ENCODE measurements around the gene CCP110. TPM values are rescaled to one million over a fixed set of nuclear protein-coding genes. Genes with fewer than 3 reads are reported as not detected.

The CCP110 gene
- total and polyA plus RNA-seq, 8 donors, result 22.3 to 60.7 (median 49.6) TPM

GRCh38 chr16:19506965-19507364 is 16.8 kb upstream of the CCP110 start:
- no peak for TF ChIP-seq CTCF (IDR thresholded peaks at IDR 0.05)
- no peak for DNase-seq
- peaks cover 0 to 87% of the 10 kb centered on the region in 2 donors for H3K36me3 ChIP-seq

DNA sequence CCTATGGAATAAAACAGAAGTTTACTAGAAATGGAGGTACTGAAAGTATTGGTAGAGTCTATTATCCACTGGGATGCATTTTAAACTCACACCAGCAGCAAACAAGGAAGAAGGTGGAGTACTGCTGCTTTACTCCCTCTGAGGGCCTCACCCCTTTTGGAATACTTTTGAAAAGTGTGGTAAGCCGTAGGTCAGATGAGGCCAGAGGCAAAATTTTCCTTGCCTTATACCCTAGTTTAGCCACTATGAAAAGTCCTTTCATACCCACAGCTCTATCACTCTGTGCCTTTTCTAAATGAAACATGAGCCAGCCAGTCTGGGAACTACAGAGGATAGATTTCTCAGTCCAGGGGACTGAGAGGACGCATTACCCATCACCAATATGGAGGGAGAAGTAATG is 15.9 kb upstream of the CCP110 start:
- intact Hi-C loops (cut with DNase I), result no loop called here

More at GRCh38 chr16:19506965-19507364, 16.8 kb upstream of the CCP110 start:
- Histone ChIP-seq H3K27me3 (no peaks in the 10 kb centered on the region), H3K27ac (no peak overlapping the region), H3K9me3 (no peaks in the 10 kb centered on the region), H3K4me3 (no peak overlapping the region), H3K4me1 (peaks cover 0 to 14% of the 10 kb centered on the region in 2 donors)
- intact Hi-C loops (cut with DNase I), result no loop called here
- no peak for ATAC-seq

GRCh38 chr16:19512297-19512696 is 11.4 kb upstream of the CCP110 start:
- DNase-seq, result no peak
- intact Hi-C loops (cut with DNase I), result no loop called here
- Histone ChIP-seq H3K4me1 (peaks cover 0 to 51% of the 10 kb centered on the region in 2 donors), H3K36me3 (peaks cover 0 to 54% of the 10 kb centered on the region in 2 donors), H3K4me3 (no peak overlapping the region), H3K27me3 (no peaks in the 10 kb centered on the region), H3K9me3 (no peaks in the 10 kb centered on the region), H3K27ac (no peak overlapping the region)
- TF ChIP-seq CTCF (IDR thresholded peaks at IDR 0.05), result no peak
- no peak for ATAC-seq

More for the DNA sequence above, 15.9 kb upstream of the CCP110 start:
- peaks cover 0 to 14% of the 10 kb centered on the region in 2 donors for H3K4me1 ChIP-seq
- DNase-seq (no peak), ATAC-seq (peak; percentile 8)
- no peak for TF ChIP-seq CTCF (IDR thresholded peaks at IDR 0.05)
- H3K9me3 ChIP-seq, result no peaks in the 10 kb centered on the region
- H3K4me3 ChIP-seq, result no peak overlapping the region
- H3K27me3 ChIP-seq, result no peaks in the 10 kb centered on the region
- no peak overlapping the region for H3K27ac ChIP-seq
- H3K36me3 ChIP-seq, result peaks cover 0 to 78% of the 10 kb centered on the region in 2 donors

- no peaks in the 10 kb centered on the region for H3K9me3 ChIP-seq
- DNase-seq (peak in 1 of 4 donors; percentile 10), ATAC-seq (peak; percentile 82)
- H3K4me1 ChIP-seq, result peaks cover 0 to 62% of the 10 kb centered on the region in 2 donors
- TF ChIP-seq CTCF (IDR thresholded peaks at IDR 0.05), result no peak
- H3K27me3 ChIP-seq, result no peaks in the 10 kb centered on the region
- peak overlapping the region; percentile 16 to 78 for H3K27ac ChIP-seq
- H3K4me3 ChIP-seq, result peak overlapping the region in 1 of 2 donors; percentile 13
- intact Hi-C loops (cut with DNase I), result no loop called here
- peaks cover 0 to 44% of the 10 kb centered on the region in 2 donors for H3K36me3 ChIP-seq
Observed at GRCh38 chr16:19513377-19514053, 10.2 kb upstream of the CCP110 start.

DNA sequence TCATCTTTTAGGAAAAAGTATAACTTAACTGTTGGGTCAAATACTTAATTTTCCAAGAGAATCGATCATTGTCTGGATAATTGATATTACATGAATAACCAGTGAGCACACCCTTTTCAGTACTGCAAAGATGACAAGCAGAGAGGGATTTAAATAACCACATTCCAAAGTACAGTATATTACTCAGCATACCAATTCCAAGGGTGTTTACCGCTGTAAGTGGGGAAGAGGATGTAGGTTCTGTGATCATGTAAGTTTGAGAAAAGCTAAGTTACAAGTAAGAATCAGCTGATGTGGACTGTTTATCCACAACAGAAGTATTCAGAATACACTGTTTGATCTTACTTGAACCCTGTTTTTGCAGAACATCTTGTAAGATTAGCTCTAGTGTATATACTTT is 8.0 kb upstream of the CCP110 start:
- H3K9me3 ChIP-seq, result no peaks in the 10 kb centered on the region
- no peak overlapping the region for H3K27ac ChIP-seq
- intact Hi-C loops (cut with DNase I), result no loop called here
- TF ChIP-seq CTCF (IDR thresholded peaks at IDR 0.05), result no peak
- H3K36me3 ChIP-seq, result peaks cover 0 to 22% of the 10 kb centered on the region in 2 donors
- no peaks in the 10 kb centered on the region for H3K27me3 ChIP-seq
- H3K4me1 ChIP-seq, result peaks cover 15 to 73% of the 10 kb centered on the region in 2 donors
- DNase-seq, result no peak
- no peak overlapping the region for H3K4me3 ChIP-seq
- ATAC-seq, result peak; percentile 14
